Testis (tissue), 2 donors: Measurements from ENCODE around the gene CLRN1.

Experiments used
- POLR2A ChIP-seq: fragments of 450-650 bp; IDR thresholded peaks from one replicate; pipeline ENCODE4 v1.6.1; 2017; ENCODE audit warnings: antibody characterized with exemption, mild to moderate bottlenecking, moderate library complexity
- TF ChIP-seq, protein P1 (sequence below), 3 experiments: fragments of 450-650 bp in 2 of 3; fragments of 200-600 bp in 1 of 3; sonication (generic) in 1 of 3; IDR thresholded peaks; one replicate each; pipeline ENCODE4 v1.5.1; 2016 to 2019; ENCODE audit warnings: antibody characterized with exemption in 3 of 3, mild to moderate bottlenecking in 2 of 3, moderate library complexity in 1 of 3

DNA sequence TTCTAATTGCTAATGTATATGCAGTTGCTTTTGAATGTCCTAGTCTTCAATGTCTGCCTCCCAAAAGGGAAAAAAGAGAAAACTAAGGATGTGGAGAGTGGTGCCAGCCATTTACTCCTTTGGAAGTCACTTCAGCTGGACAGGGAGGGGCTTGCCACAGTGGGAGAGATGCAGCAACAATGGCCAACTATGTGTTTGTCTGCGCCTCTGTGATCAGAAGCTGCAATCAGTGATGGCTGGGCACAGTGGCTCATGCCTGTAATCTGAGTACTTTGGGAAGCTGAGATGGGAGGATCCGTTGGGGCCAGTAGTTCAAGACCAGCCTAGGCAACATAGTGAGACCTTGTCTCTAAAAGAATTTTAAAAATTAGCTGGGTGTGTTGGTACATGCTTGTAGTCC, 16.7 kb upstream of the CLRN1 start:
- TF ChIP-seq, protein P1, sequence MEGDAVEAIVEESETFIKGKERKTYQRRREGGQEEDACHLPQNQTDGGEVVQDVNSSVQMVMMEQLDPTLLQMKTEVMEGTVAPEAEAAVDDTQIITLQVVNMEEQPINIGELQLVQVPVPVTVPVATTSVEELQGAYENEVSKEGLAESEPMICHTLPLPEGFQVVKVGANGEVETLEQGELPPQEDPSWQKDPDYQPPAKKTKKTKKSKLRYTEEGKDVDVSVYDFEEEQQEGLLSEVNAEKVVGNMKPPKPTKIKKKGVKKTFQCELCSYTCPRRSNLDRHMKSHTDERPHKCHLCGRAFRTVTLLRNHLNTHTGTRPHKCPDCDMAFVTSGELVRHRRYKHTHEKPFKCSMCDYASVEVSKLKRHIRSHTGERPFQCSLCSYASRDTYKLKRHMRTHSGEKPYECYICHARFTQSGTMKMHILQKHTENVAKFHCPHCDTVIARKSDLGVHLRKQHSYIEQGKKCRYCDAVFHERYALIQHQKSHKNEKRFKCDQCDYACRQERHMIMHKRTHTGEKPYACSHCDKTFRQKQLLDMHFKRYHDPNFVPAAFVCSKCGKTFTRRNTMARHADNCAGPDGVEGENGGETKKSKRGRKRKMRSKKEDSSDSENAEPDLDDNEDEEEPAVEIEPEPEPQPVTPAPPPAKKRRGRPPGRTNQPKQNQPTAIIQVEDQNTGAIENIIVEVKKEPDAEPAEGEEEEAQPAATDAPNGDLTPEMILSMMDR (IDR thresholded peaks at IDR 0.05) = no peak
- TF ChIP-seq POLR2A = no peak
